ENCODE data around the gene CBFB. TPM values are rescaled to one million over a fixed set of nuclear protein-coding genes. Genes with fewer than 3 reads are reported as not detected.
"Not testable (repeated sequence)": the region's sequence is repeated elsewhere in the genome, so short reads cannot be mapped to it uniquely, and the experiment has no call there.

The CBFB gene
- polyA plus RNA-seq, 1 donor (not counting 4 experiments of a cell fraction or from before 2014, with no cell fraction given) = 39.7 TPM

DNA sequence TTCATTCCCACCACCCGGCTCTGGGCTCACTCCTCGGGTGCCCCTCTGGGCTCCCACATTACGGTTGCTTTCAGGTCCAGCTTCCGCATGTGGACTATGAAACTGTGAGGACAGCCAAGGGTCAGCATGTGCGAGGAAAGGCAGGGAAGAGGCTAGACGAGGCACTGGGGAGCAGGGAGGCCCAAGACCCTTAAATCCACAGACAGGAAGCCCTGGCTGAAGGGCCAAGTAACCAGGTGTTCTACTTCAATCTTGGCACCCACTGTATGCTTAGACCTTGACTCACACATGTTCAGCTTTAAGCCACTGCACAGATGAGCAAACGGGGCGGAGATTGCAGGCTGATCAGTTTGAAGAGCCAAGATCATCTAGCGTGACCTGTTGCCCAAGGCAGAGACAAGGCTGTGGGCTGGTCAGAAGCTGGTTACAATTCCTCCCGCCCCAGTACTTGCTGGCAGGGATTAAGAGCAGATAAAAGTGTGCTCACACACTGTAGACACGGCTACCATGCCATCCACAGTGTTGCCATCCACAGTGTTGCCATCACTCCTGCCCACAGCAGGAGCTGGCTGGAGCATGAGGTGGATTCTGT is 40.7 kb upstream of the CBFB start, which contains the start of gene CES4A:
Gene CES4A (plus strand): TSS at position 393 of the 592 bp plus-strand sequence. CDS start 184 bp downstream, at position 577.
- Histone ChIP-seq H3K79me2 (ENCODE audit: control insufficient read depth, insufficient read depth, low read length) (no peaks in the 10 kb centered on the region), H3K9ac (ENCODE audit: control insufficient read depth, extremely low read depth, insufficient read depth, low read length) (no peak within 1 kb of the TSS), H3K4me2 (ENCODE audit: control insufficient read depth, extremely low read depth, insufficient read depth, low read depth, low read length) (no peak within 1 kb of the TSS), H3K27ac (ENCODE audit: control insufficient read depth, insufficient read depth, low read length) (no peak within 1 kb of the TSS), H3K27me3 (ENCODE audit: control insufficient read depth, extremely low read depth, insufficient read depth, low read length) (no peaks in the 10 kb centered on the region), H2AFZ (ENCODE audit: control insufficient read depth, low read length) (peak within 1 kb of the TSS; percentile 21), H3K4me1 (ENCODE audit: control insufficient read depth, extremely low read depth, insufficient read depth, low read length) (peaks cover 9% of the 10 kb centered on the region), H3K36me3 (ENCODE audit: control insufficient read depth in 2 of 2, extremely low read depth in 1 of 2, insufficient read depth in 2 of 2, low read length in 2 of 2) (no peaks in the 10 kb centered on the region), H3K4me3 (ENCODE audit: control insufficient read depth in 2 of 3, extremely low read depth in 1 of 3, insufficient read depth in 2 of 3, low read depth in 1 of 3, low read length in 3 of 3) (no peak within 1 kb of the TSS), H3K9me1 (ENCODE audit: control insufficient read depth, extremely low read depth, insufficient read depth, low read length) (no peaks in the 10 kb centered on the region), H4K20me1 (ENCODE audit: control insufficient read depth, extremely low read depth, insufficient read depth, low read length) (no peaks in the 10 kb centered on the region), H3K9me3 (ENCODE audit: control insufficient read depth, low read depth, low read length) (no peaks in the 10 kb centered on the region)
- TF ChIP-seq, protein P1, sequence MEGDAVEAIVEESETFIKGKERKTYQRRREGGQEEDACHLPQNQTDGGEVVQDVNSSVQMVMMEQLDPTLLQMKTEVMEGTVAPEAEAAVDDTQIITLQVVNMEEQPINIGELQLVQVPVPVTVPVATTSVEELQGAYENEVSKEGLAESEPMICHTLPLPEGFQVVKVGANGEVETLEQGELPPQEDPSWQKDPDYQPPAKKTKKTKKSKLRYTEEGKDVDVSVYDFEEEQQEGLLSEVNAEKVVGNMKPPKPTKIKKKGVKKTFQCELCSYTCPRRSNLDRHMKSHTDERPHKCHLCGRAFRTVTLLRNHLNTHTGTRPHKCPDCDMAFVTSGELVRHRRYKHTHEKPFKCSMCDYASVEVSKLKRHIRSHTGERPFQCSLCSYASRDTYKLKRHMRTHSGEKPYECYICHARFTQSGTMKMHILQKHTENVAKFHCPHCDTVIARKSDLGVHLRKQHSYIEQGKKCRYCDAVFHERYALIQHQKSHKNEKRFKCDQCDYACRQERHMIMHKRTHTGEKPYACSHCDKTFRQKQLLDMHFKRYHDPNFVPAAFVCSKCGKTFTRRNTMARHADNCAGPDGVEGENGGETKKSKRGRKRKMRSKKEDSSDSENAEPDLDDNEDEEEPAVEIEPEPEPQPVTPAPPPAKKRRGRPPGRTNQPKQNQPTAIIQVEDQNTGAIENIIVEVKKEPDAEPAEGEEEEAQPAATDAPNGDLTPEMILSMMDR (optimal IDR thresholded peaks at IDR 0.05 in 1 of 3, IDR thresholded peaks at IDR 0.05 in 1 of 3, conservative IDR thresholded peaks at IDR 0.05 in 1 of 3; ENCODE audit: extremely low read depth in 1 of 3, insufficient read depth in 2 of 3, low read length in 3 of 3) = no peak
- TF ChIP-seq EZH2 (IDR thresholded peaks at IDR 0.05; ENCODE audit: low read length) = no peak
- DNase-seq (ENCODE audit: low read depth, low spot score) (peak; percentile 45), FAIRE-seq (peak; percentile 86)
- dilution Hi-C loops (cut with MboI; ENCODE audit: extremely low pct_ligation_motif_present, low sequenced_read_pairs) = no loop called here

DNA sequence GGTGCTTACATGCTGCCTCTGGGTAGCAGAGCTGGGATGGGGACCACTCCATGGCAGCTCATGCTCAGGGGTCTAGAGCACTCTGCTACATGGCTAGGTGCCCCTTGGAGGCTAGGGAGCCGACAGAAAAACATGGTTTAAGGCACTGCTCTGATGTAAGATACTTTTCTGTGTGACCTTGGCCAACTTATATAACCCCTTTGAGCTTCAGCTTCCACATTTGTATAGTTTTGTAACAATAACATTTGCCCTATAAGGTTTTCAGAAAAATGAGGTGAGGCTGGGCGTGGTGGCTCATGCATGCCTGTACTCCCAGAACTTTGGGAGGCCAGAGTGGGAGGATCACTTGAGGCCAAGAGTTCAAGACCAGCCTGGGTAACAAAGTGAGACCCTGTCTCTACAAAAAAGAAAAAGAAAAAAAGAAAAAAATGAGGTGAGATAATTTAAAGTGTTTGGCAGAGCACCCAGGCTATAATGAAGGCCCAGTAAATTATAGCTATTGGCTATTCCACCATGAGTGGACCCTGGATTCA is 37.3 kb upstream of the CBFB start:
- dilution Hi-C loops (cut with MboI; ENCODE audit: extremely low pct_ligation_motif_present, low sequenced_read_pairs) = no loop called here
- no peak overlapping the region for H3K4me2 ChIP-seq (ENCODE audit: control insufficient read depth, extremely low read depth, insufficient read depth, low read depth, low read length)
- no peaks in the 10 kb centered on the region for H3K36me3 ChIP-seq (ENCODE audit: control insufficient read depth in 2 of 2, extremely low read depth in 1 of 2, insufficient read depth in 2 of 2, low read length in 2 of 2)
- DNase-seq (ENCODE audit: low read depth, low spot score) (no peak), FAIRE-seq (no peak)
- no peaks in the 10 kb centered on the region for H4K20me1 ChIP-seq (ENCODE audit: control insufficient read depth, extremely low read depth, insufficient read depth, low read length)
- no peak for TF ChIP-seq EZH2 (IDR thresholded peaks at IDR 0.05; ENCODE audit: low read length)
- TF ChIP-seq, protein P1 (optimal IDR thresholded peaks at IDR 0.05 in 1 of 3, IDR thresholded peaks at IDR 0.05 in 1 of 3, conservative IDR thresholded peaks at IDR 0.05 in 1 of 3; ENCODE audit: extremely low read depth in 1 of 3, insufficient read depth in 2 of 3, low read length in 3 of 3) = no peak
- H3K9me1 ChIP-seq (ENCODE audit: control insufficient read depth, extremely low read depth, insufficient read depth, low read length) = no peaks in the 10 kb centered on the region
- H3K79me2 ChIP-seq (ENCODE audit: control insufficient read depth, insufficient read depth, low read length) = no peaks in the 10 kb centered on the region
- no peaks in the 10 kb centered on the region for H3K9me3 ChIP-seq (ENCODE audit: control insufficient read depth, low read depth, low read length)
- no peak overlapping the region for H3K9ac ChIP-seq (ENCODE audit: control insufficient read depth, extremely low read depth, insufficient read depth, low read length)
- no peaks in the 10 kb centered on the region for H3K27me3 ChIP-seq (ENCODE audit: control insufficient read depth, extremely low read depth, insufficient read depth, low read length)
- no peak overlapping the region for H3K27ac ChIP-seq (ENCODE audit: control insufficient read depth, insufficient read depth, low read length)
- H2AFZ ChIP-seq (ENCODE audit: control insufficient read depth, low read length) = no peak overlapping the region
- no peak overlapping the region for H3K4me3 ChIP-seq (ENCODE audit: control insufficient read depth in 2 of 3, extremely low read depth in 1 of 3, insufficient read depth in 2 of 3, low read depth in 1 of 3, low read length in 3 of 3)
- peaks cover 9% of the 10 kb centered on the region for H3K4me1 ChIP-seq (ENCODE audit: control insufficient read depth, extremely low read depth, insufficient read depth, low read length)

GRCh38 chr16:66993558-66993957 is 35.4 kb upstream of the CBFB start:
- H3K9ac ChIP-seq (ENCODE audit: control insufficient read depth, extremely low read depth, insufficient read depth, low read length); H2AFZ ChIP-seq (ENCODE audit: control insufficient read depth, low read length); H3K9me1 ChIP-seq (ENCODE audit: control insufficient read depth, extremely low read depth, insufficient read depth, low read length); H4K20me1 ChIP-seq (ENCODE audit: control insufficient read depth, extremely low read depth, insufficient read depth, low read length); FAIRE-seq; H3K79me2 ChIP-seq (ENCODE audit: control insufficient read depth, insufficient read depth, low read length); H3K9me3 ChIP-seq (ENCODE audit: control insufficient read depth, low read depth, low read length); H3K36me3 ChIP-seq (ENCODE audit: control insufficient read depth in 2 of 2, extremely low read depth in 1 of 2, insufficient read depth in 2 of 2, low read length in 2 of 2); DNase-seq (ENCODE audit: low read depth, low spot score); dilution Hi-C loops (cut with MboI; ENCODE audit: extremely low pct_ligation_motif_present, low sequenced_read_pairs); H3K4me2 ChIP-seq (ENCODE audit: control insufficient read depth, extremely low read depth, insufficient read depth, low read depth, low read length); H3K4me3 ChIP-seq (ENCODE audit: control insufficient read depth in 2 of 3, extremely low read depth in 1 of 3, insufficient read depth in 2 of 3, low read depth in 1 of 3, low read length in 3 of 3); H3K27me3 ChIP-seq (ENCODE audit: control insufficient read depth, extremely low read depth, insufficient read depth, low read length); H3K4me1 ChIP-seq (ENCODE audit: control insufficient read depth, extremely low read depth, insufficient read depth, low read length); H3K27ac ChIP-seq (ENCODE audit: control insufficient read depth, insufficient read depth, low read length): not testable (repeated sequence)
